Activated T-cell treated with anti-CD3 and anti-CD28 coated beads, Interleukin-2, amount 50 U/mL, for 72 hours (primary cell): Measurements from ENCODE around the gene NRF1. TPM values are rescaled to one million over a fixed set of nuclear protein-coding genes. Genes with fewer than 3 reads are reported as not detected.

ENCODE experiments used
- ATAC-seq, 2 donors: fragments of 150-1000 bp; cut with Tn5 transposase; replicated peaks in 1 of 2; 2 replicates each; pipeline ENCODE4 v1.10.0; 2021; ENCODE audit warnings: moderate library complexity in 2 of 2, mild to moderate bottlenecking in 1 of 2
- DNase-seq, 2 donors: peaks; one replicate each; pipeline ENCODE4 v3.0.0; 2021 to 2022; ENCODE audit warnings: mixed read lengths in 1 of 2
- H3K27ac Mint-ChIP-seq: one replicate; pipeline ENCODE4 v1.8.0; 2022; ENCODE audit warnings: mild to moderate bottlenecking, moderate library complexity, mixed read lengths
- H3K27me3 Mint-ChIP-seq: one replicate; pipeline ENCODE4 v1.8.0; 2022; ENCODE audit warnings: low read depth, mixed read lengths
- H3K36me3 Mint-ChIP-seq, 2 donors: one replicate each; pipeline ENCODE4 v1.8.0; 2022; ENCODE audit warnings: mixed read lengths in 2 of 2, mild to moderate bottlenecking in 1 of 2; ENCODE audit not compliant: insufficient read depth in 2 of 2
- H3K4me1 Mint-ChIP-seq: one replicate; pipeline ENCODE4 v1.8.0; 2022; ENCODE audit warnings: low read depth, mixed read lengths
- H3K4me3 Mint-ChIP-seq, 2 donors: one replicate each; pipeline ENCODE4 v1.8.0; 2022; ENCODE audit warnings: mild to moderate bottlenecking in 2 of 2, mixed read lengths in 2 of 2, moderate library complexity in 2 of 2
- H3K9me3 Mint-ChIP-seq, 2 donors: one replicate each; pipeline ENCODE4 v1.8.0; 2022; ENCODE audit warnings: mixed read lengths in 2 of 2
- total RNA-seq, 2 donors: library from RNA; stranded (reverse); gene quantifications; one replicate each; pipeline ENCODE4 v1.2.3, GENCODE V29; 2022

The NRF1 gene
- total RNA-seq, 2 donors from 2014 or later = 22.1 to 25.1 TPM

DNA sequence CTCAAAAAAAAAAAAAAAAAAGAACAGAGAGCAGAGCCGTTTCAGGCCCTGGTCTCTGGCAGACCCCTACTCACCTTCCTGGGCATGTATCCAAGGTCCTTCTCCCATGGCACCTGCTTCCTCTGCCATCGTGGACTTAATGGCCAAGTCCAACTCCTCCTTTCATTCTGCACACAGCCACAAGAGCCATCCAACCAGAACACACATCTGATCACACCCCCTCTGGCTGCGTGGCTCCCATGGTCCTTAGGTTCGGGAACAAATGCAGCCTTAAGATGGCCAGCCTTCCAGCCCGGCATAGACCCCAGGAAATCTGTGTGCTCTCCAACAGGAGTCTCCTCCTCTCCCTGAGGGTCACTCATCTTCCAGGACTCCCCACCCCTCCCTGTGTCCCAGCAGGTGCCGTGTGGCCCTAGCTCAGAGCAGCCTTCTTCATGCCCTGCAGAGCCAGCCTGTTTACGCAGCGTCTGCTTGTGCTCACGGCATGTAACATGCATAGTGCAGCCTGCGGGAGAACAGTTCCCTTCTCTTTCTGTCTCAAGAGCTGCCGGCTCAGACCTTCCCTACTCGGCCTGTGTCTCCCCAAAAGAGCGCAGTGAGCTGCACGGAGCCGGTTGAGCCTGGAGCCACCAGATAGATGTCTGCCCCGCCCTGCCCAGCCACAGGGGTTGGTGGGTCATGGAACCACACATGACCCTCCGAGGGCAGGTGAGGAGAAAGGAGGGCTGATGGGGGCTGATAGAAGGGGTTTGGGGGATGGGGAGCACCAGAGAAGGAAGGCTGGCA, 157.3 kb downstream of the NRF1 start:
- Mint-ChIP-seq H3K4me1 (no peaks in the 10 kb centered on the region), H3K27me3 (no peaks in the 10 kb centered on the region), H3K4me3 (no peak overlapping the region), H3K36me3 (no peaks in the 10 kb centered on the region), H3K9me3 (no peaks in the 10 kb centered on the region), H3K27ac (no peak overlapping the region)
- ATAC-seq (no peak), DNase-seq (no peak)

DNA sequence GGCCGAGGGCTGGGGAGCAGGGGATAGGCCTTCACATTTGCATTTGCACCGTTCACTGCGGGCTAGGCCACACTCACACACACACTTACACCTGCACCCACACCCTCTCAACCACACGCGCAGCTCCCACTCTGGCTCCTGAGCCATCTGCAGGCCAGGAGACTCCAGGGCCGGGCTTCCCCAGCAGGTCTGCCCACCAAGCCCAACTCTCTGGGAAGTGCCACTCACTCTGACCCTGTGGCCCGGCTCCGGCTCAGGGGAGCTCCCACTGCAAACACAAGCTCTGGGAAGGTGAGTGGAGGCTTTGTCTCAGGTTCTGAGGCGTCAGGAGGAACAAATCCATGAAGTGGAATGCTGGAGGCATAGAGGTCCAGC, 157.9 kb downstream of the NRF1 start:
- Mint-ChIP-seq H3K27ac (no peak overlapping the region), H3K4me3 (no peak overlapping the region), H3K27me3 (no peaks in the 10 kb centered on the region), H3K9me3 (no peaks in the 10 kb centered on the region), H3K4me1 (no peaks in the 10 kb centered on the region), H3K36me3 (no peaks in the 10 kb centered on the region)
- ATAC-seq (no peak), DNase-seq (no peak)

DNA sequence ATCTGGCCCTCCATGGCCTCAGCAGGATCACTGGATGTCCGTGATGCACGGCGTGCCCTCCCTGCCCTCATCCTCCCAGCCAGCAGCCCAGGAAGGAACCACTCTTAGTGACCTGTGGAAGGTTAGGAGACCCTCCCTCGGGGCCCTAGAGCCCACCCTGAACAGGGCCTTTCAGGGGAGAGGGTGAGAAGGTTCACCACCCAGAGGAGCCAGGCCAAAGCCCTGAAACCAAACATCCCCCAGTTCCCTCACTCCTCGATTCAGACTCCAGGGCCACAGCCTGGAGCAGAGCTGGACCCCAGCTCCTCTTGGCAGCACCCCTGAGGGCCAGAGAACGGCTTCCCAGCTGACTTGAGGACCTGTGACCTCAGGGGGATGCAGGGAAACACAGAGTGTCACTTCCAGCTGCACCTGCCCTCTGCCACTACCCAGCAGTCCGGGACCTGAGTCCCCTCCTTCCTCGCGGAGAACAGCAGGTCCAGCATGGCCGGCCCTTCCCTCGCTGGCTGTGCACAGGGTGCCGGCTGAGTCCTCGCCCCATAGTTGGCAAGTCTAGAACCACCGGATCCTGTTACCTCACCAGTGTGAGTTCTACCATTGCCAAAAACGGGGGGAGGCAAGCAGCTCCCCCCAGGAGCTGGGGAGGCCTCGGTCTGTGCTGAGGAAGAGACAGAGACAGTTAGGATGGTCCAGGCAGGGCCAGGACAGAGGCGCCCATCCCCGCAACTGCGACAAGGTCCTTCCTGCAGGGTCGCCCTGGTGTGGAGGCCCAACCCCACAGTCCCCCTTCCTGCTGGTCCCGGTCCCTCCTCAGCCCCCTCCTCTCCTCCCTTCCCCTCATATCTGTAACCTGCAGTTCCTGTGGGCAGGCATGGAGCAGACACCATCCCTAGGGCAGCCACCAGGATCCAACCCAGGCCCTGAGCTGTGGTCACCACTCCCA, 158.6 kb downstream of the NRF1 start:
- Mint-ChIP-seq H3K36me3 (no peaks in the 10 kb centered on the region), H3K27ac (no peak overlapping the region), H3K9me3 (no peaks in the 10 kb centered on the region), H3K4me1 (no peaks in the 10 kb centered on the region), H3K27me3 (peaks cover under 1% of the 10 kb centered on the region), H3K4me3 (no peak overlapping the region)
- ATAC-seq (no peak), DNase-seq (no peak)

DNA sequence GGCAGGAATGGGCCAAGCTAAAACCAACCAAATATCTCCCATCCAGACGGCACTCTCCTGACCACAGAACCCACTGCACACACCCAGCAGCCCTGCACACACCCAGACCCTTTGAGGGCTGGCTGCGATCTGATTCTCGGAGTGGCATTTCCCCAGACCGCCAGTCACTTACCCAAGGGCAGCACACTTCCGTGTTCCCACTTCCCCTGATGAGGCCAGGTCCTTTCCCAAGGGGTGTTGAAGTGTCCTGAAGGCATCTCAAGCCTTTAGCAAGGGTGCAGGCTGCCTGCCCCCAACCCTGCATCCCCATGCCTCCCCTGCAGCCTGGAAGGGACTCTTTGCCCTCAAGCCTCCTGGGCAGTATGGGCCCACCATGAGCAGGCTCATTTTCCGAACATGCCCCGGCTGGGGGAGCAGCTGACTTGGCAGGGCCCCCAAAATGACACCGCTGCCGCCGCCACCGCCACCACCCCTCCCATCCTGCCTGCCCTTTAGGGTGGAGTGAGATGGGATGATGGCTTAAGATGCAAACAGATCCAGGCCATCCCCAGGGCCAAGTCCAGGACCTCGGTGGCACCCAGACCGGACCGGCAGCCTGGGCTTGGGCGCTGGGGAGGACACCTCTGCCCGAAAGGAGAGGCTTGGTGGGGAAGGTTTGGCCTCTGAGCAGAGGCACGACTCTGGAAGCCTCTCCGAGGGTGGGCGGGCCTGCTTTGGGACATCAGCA, 159.8 kb downstream of the NRF1 start:
- no peak for ATAC-seq
- no peak for DNase-seq
- H3K27ac Mint-ChIP-seq = no peak overlapping the region
- H3K4me3 Mint-ChIP-seq = no peak overlapping the region
- H3K4me1 Mint-ChIP-seq = no peaks in the 10 kb centered on the region
- H3K36me3 Mint-ChIP-seq = no peaks in the 10 kb centered on the region
- peaks cover 7% of the 10 kb centered on the region for H3K27me3 Mint-ChIP-seq
- no peaks in the 10 kb centered on the region for H3K9me3 Mint-ChIP-seq

DNA sequence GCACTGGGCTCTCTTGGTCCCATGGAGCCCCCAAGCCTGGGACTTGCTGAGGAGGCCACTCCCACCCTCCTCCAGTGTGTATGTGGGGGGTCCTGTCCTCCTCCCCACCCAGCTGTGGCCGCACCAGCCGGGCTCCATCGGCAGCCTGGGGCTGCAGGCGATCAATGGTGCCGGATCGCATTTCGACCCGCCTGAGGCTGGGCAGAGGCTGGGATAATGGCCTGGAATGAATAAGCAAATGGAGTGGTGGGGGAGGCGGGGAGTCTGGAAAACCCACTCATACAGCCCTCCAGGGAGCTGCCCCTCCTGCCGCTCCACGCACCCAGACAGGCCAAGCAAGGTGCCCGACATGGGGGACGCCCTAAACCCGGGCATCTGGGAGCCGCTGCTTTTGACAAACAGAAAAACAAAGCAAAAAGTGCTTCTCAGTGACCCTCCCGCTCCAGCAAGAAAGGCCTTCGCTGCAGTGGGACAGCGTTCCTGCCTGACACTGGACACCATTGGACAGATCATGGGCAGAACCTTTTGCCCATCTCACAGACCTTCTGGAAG, 160.5 kb downstream of the NRF1 start:
- Mint-ChIP-seq H3K4me1 (no peaks in the 10 kb centered on the region), H3K27me3 (peaks cover 7% of the 10 kb centered on the region), H3K9me3 (no peaks in the 10 kb centered on the region), H3K27ac (no peak overlapping the region), H3K4me3 (no peak overlapping the region), H3K36me3 (no peaks in the 10 kb centered on the region)
- ATAC-seq (no peak), DNase-seq (no peak)

DNA sequence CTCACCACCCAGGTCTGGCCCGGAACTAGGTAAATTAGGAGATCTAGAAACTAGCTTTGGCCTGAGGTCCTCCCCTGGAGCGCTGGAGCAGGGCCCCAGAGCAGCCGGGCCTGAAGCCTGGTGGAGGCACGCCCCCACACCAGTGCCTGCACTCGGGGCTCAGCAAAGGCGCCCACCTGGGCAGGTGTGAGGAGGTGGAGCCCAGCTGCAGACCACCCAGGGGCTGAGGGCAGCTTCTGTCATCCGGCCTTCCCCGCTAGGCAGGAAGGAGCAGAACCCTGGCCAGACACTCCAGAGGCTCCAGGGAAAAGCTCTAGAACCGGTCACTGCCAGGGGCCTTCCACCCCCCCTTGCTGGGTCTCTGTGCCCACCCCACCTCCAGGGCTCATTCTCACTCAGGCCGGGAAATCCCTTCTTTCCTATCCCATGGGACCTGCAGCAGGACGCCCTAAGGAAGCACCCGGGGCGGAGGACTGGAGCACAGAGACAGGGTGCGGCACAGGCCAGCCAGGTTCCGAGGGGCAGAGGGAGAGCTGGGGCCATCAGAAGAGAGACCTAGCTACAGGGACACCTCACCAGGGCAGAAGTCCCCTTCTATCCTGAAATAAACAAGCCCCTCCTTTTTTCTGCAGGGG, 161.2 kb downstream of the NRF1 start:
- peaks cover 14% of the 10 kb centered on the region for H3K27me3 Mint-ChIP-seq
- H3K27ac Mint-ChIP-seq = no peak overlapping the region
- H3K4me1 Mint-ChIP-seq = no peaks in the 10 kb centered on the region
- no peak overlapping the region for H3K4me3 Mint-ChIP-seq
- no peaks in the 10 kb centered on the region for H3K36me3 Mint-ChIP-seq
- ATAC-seq (no peak), DNase-seq (no peak)
- no peaks in the 10 kb centered on the region for H3K9me3 Mint-ChIP-seq

DNA sequence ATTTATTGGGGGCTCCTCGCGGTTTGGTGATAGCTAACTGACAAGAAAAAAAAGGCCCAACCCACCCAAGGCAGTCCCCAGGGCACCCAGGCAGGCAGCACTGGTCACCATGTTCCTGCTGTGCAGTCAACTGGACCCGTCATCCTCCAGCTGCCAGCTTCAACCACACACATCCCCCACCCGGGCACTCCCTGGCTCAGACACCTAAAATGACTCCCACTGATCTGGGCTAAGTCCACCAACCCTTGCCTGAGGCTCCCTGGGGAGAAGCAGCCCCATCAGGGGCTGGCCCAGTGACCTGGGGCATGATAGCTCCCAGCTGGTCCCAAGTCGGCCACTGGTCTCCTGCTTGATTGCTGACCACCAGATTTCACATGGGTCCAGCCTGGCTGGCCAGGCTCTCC, 161.8 kb downstream of the NRF1 start:
- Mint-ChIP-seq H3K36me3 (no peaks in the 10 kb centered on the region), H3K27me3 (peaks cover 20% of the 10 kb centered on the region), H3K9me3 (no peaks in the 10 kb centered on the region), H3K27ac (no peak overlapping the region), H3K4me1 (peaks cover 3% of the 10 kb centered on the region), H3K4me3 (no peak overlapping the region)
- ATAC-seq = no peak
- DNase-seq = no peak

DNA sequence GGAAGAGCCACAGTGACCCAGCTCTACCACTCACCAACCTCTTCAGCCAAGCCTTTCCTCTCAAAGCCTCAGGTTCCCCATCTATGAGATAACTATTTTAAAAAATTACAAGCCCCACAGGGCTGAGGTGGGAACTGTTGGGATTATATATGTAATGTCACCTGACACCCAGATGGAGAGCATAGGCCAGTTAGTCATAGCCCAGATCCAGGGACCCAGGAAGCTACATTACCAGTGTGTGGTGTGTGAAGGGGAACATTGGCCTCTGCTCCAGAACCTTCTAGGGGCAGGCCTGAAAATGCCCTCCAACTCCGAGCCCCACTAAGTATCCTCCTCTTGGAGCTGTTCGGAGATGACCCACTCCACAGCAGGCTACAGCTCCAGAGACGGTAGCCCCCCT, 162.4 kb downstream of the NRF1 start:
- no peak for DNase-seq
- H3K9me3 Mint-ChIP-seq = no peaks in the 10 kb centered on the region
- no peak overlapping the region for H3K4me3 Mint-ChIP-seq
- no peaks in the 10 kb centered on the region for H3K36me3 Mint-ChIP-seq
- no peak for ATAC-seq
- no peak overlapping the region for H3K27ac Mint-ChIP-seq
- H3K27me3 Mint-ChIP-seq = peaks cover 25% of the 10 kb centered on the region
- peaks cover 7% of the 10 kb centered on the region for H3K4me1 Mint-ChIP-seq

DNA sequence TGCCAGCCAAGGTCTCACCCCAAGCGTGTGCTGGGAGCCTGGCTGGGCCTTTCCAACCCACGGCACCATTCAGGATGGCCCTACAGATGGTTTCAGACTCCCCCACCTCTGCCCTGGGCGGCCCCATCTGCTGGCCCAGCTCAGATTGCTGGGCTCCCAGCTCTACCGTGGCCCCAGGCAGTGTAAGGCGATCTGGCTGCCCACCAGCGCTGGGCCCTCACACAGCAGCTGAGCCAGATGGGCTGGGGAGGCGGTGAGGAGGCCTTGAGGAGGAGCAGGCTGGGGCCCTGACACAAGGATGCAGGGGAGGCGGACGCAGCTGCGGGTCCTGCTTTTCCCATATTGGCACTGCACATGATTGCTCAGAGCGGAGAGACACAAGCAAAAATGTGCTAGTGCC, 162.8 kb downstream of the NRF1 start:
- H3K9me3 Mint-ChIP-seq = no peaks in the 10 kb centered on the region
- no peak overlapping the region for H3K4me3 Mint-ChIP-seq

DNA sequence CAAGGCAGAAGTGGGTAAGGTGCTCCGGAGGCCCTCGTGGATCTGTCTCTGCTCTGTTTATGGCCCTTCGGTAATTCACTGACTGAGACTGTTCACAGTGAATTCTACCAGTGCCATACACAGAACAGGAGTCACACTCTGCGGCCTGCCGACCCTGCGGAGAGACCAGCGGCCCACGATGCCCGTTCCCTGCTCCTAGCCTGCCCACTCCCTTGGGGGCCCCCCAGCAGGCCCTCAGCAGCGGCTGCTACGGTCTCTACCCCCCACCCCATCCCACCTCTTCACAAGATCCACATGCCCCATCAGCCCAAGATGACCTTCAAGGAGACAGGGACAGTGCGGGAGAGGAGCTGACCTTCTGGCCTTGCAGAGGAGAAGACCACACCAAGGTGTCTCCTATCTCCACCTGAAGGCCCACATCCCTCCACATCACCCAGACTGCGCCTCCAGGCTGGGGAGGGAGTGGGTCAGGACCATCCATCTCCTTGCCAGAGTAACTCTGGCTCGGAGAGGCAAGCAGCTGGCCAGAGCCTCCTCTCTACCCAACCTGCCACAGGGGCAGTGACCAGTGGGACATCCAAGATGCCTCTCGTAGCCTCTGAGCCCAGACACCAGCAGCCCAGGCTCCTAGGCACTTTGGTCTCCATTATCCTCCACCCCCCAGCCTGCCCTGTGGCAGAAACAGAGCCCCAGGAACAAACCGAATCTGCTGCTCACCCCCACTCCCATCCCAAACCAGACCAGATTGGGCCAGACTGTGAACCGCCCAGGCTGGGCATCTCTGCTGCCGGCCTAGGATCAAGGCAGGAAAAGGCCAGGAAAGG, 163.6 kb downstream of the NRF1 start:
- ATAC-seq = no peak
- no peak overlapping the region for H3K4me3 Mint-ChIP-seq
- no peaks in the 10 kb centered on the region for H3K9me3 Mint-ChIP-seq
- no peak overlapping the region for H3K27ac Mint-ChIP-seq
- DNase-seq = no peak
- H3K36me3 Mint-ChIP-seq = no peaks in the 10 kb centered on the region
- H3K27me3 Mint-ChIP-seq = peaks cover 27% of the 10 kb centered on the region
- peaks cover 7% of the 10 kb centered on the region for H3K4me1 Mint-ChIP-seq

More for the DNA sequence above, 162.8 kb downstream of the NRF1 start:
- Mint-ChIP-seq H3K27ac (no peak overlapping the region), H3K27me3 (peaks cover 27% of the 10 kb centered on the region), H3K36me3 (no peaks in the 10 kb centered on the region), H3K4me1 (peaks cover 7% of the 10 kb centered on the region)
- no peak for ATAC-seq
- DNase-seq = no peak

DNA sequence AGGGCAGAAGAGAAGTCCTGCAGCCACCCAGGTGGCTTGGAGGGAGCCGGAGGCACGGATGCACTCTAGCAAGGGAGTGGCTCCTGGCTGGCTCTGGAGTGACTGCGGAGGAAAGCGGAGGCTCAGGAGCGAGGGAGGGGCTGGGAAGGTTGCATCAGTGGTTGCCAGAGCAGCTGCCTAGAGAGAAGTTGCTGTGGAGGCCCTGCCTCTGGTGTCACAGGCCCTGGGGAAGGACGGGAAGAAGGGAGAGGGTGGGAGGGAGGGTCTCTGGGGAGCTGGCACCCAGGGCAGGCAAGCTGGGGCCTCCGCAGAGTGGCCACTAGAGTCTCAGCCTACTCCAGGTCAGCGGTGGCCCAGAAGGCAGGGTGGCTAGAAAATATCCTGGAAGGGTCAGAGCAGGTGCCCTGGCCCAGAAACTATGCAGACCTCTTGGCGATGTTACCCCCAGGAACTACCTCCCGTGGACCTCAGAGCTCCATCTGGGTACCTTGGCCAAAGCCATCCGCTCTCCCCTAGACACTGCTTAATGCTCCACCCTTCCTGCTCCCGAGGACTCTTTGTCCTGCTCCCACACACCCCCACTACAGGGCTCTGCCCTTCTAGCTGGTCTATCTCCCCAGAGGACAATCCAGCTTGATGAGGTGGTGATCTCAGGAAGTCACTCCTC, 164.3 kb downstream of the NRF1 start:
- DNase-seq = no peak
- no peak overlapping the region for H3K4me3 Mint-ChIP-seq
- H3K9me3 Mint-ChIP-seq = no peaks in the 10 kb centered on the region
- no peaks in the 10 kb centered on the region for H3K36me3 Mint-ChIP-seq
- no peak for ATAC-seq
- H3K4me1 Mint-ChIP-seq = peaks cover 8% of the 10 kb centered on the region
- peaks cover 28% of the 10 kb centered on the region for H3K27me3 Mint-ChIP-seq
- H3K27ac Mint-ChIP-seq = no peak overlapping the region
